K562 (cell line): ENCODE measurements around the gene INPP5D. TPM values are rescaled to one million over a fixed set of nuclear protein-coding genes. Genes with fewer than 3 reads are reported as not detected.

Source experiments
- ATAC-seq: fragments of 200-7000 bp; cut with Tn5 transposase; 3 replicates; pipeline ENCODE4 v1.9.1; 2020; ENCODE audit warnings: moderate library complexity
- BruUV-seq: library from RNA; stranded (reverse); fragments of 400-500 nt; replicated peaks from 2 replicates; lab custom pipeline; 2021; lab: Mats Ljungman, UMichigan
- CTCF ChIA-PET: fragments of 300-600 bp; formaldehyde crosslinking; extraction: SDS; loops from one replicate; lab custom pipeline; 2021; ENCODE audit warnings: low intra/inter-chr PET ratio; lab: Yijun Ruan, JAX
- POLR2A ChIA-PET: fragments of 300-600, 350-650 bp; sonication (Branson Sonifier 250); formaldehyde crosslinking; extraction: SDS; loops from one replicate; lab custom pipeline; 2021; ENCODE audit warnings: antibody characterized with exemption, inconsistent platforms; lab: Yijun Ruan, JAX
- DNase-seq, 4 experiments: peaks; one replicate each; pipeline versions ENCODE4 v3.0.0 to v3.0.0-alpha.2; 2011 to 2018; ENCODE audit warnings: low spot score in 3 of 4, mixed read lengths in 3 of 4; ENCODE audit errors: extremely low read depth in 1 of 4
- FAIRE-seq: peaks from 2 replicates; lab custom pipeline; 2011; peaks lifted over from hg19 to GRCh38; lab: Jason Lieb, UNC
- H2AFZ ChIP-seq: 2 replicates; pipeline ENCODE4 v1.6.0; 2011; ENCODE audit warnings: low read depth, low read length, control low read depth, inconsistent platforms
- H3K27ac ChIP-seq: fragments of 200-600 bp; 3 replicates; pipeline ENCODE4 v1.8.0; 2011; ENCODE audit warnings: low read depth, mild to moderate bottlenecking, control low read depth, inconsistent platforms, low read length, moderate library complexity, mixed read lengths; ENCODE audit errors: extremely low read depth
- H3K27me3 ChIP-seq, 2 experiments: fragments of 300-600 bp in 1 of 2; 2 replicates in 1 of 2; 3 replicates in 1 of 2; pipeline versions ENCODE4 v1.6.0 to v1.8.0; 2011; ENCODE audit warnings: inconsistent platforms in 2 of 2, low read length in 2 of 2, mild to moderate bottlenecking in 1 of 2, mixed read lengths in 1 of 2, moderate library complexity in 1 of 2; ENCODE audit not compliant: control insufficient read depth in 2 of 2, insufficient read depth in 2 of 2
- H3K36me3 ChIP-seq: fragments of 300-600 bp; 3 replicates; pipeline ENCODE4 v1.8.0; 2011; ENCODE audit warnings: mild to moderate bottlenecking, low read length, inconsistent platforms; ENCODE audit not compliant: control insufficient read depth, insufficient read depth
- H3K4me1 ChIP-seq, 2 experiments: fragments of 200-600 bp in 1 of 2; replicated peaks in 1 of 2; 2 replicates in 1 of 2; 3 replicates in 1 of 2; pipeline versions ENCODE4 v1.5.1 to v1.8.0; 2011; ENCODE audit warnings: inconsistent platforms in 2 of 2, low read length in 2 of 2, mild to moderate bottlenecking in 1 of 2, mixed read lengths in 1 of 2, moderate library complexity in 1 of 2; ENCODE audit not compliant: control insufficient read depth in 2 of 2, insufficient read depth in 2 of 2
- H3K4me2 ChIP-seq: 2 replicates; pipeline ENCODE4 v1.6.1; 2011; ENCODE audit warnings: low read length, control low read depth, inconsistent platforms, mixed read lengths; ENCODE audit not compliant: insufficient read depth
- H3K4me3 ChIP-seq: fragments of 200-600 bp; sonication (generic), shearing (Covaris generic); 2 replicates; pipeline ENCODE4 v1.5.1; 2016; ENCODE audit warnings: control low read depth, inconsistent platforms
- H3K79me2 ChIP-seq: fragments of 200-600 bp; 3 replicates; pipeline ENCODE4 v1.8.0; 2011; ENCODE audit warnings: low read length, inconsistent platforms; ENCODE audit not compliant: control insufficient read depth, insufficient read depth
- H3K9ac ChIP-seq, 2 experiments: 2 replicates each; pipeline versions ENCODE4 v1.6.0 to v1.6.1; 2011; ENCODE audit warnings: low read depth in 2 of 2, low read length in 2 of 2, control low read depth in 1 of 2, inconsistent platforms in 1 of 2, mild to moderate bottlenecking in 1 of 2, mixed read lengths in 1 of 2; ENCODE audit not compliant: insufficient read depth in 1 of 2
- H3K9me1 ChIP-seq: one replicate; pipeline ENCODE4 v1.6.0; 2011; ENCODE audit warnings: inconsistent platforms, mild to moderate bottlenecking, low read length, moderate library complexity; ENCODE audit not compliant: control insufficient read depth, insufficient read depth
- H3K9me3 ChIP-seq: replicated peaks from 2 replicates; pipeline ENCODE4 v1.5.1; 2011; ENCODE audit warnings: low read depth, low read length, inconsistent platforms; ENCODE audit not compliant: control insufficient read depth, insufficient read depth
- H4K20me1 ChIP-seq: replicated peaks from 2 replicates; pipeline ENCODE4 v1.6.1; 2011; ENCODE audit warnings: low read length, inconsistent platforms, mixed read lengths; ENCODE audit not compliant: control insufficient read depth, insufficient read depth
- NR2F6 ChIP-seq: fragments of 450-650 bp; formaldehyde crosslinking; IDR thresholded peaks from 2 replicates; pipeline ENCODE4 v1.4.0; 2020; ENCODE audit warnings: mild to moderate bottlenecking
- SMARCB1 ChIP-seq: IDR thresholded peaks from 2 replicates; pipeline ENCODE4 v1.6.1; 2011; ENCODE audit warnings: improper control_type of control experiment, low read depth; ENCODE audit not compliant: insufficient read length
- SP1 ChIP-seq: sonication (generic); formaldehyde crosslinking; IDR thresholded peaks from 2 replicates; pipeline ENCODE4 v1.8.1; 2022; ENCODE audit warnings: mild to moderate bottlenecking, missing genetic modification reagents
- TAF9B ChIP-seq: fragments of 450-650 bp; IDR thresholded peaks from 2 replicates; pipeline ENCODE4 v1.6.1; 2018; ENCODE audit warnings: mild to moderate bottlenecking; ENCODE audit not compliant: partially characterized antibody
- TCF15 ChIP-seq: fragments of 250-450 bp; sonication (Bioruptor Pico); IDR thresholded peaks from 2 replicates; pipeline ENCODE4 v1.8.0; 2022; ENCODE audit warnings: moderate library complexity, mild to moderate bottlenecking, inconsistent platforms
- THRA ChIP-seq: fragments of 450-650 bp; IDR thresholded peaks from 2 replicates; pipeline ENCODE4 v1.6.1; 2017; ENCODE audit warnings: mild to moderate bottlenecking, moderate library complexity
- ZNF23 ChIP-seq: fragments of 250-450 bp; sonication (Bioruptor Pico); IDR thresholded peaks from 2 replicates; pipeline ENCODE4 v1.4.0; 2020; ENCODE audit warnings: mild to moderate bottlenecking
- ZNF318 ChIP-seq, 2 experiments: fragments of 450-650 bp; IDR thresholded peaks; 2 replicates each; pipeline ENCODE4 v1.6.1; 2016; ENCODE audit warnings: mild to moderate bottlenecking in 2 of 2, borderline replicate concordance in 1 of 2, low read depth in 1 of 2, moderate library complexity in 1 of 2
- ZNF655 ChIP-seq: fragments of 250-450 bp; sonication (Bioruptor Pico); IDR thresholded peaks from 2 replicates; pipeline ENCODE4 v1.5.0; 2021
- ZNF699 ChIP-seq: fragments of 250-450 bp; sonication (Bioruptor Pico); IDR thresholded peaks from 2 replicates; pipeline ENCODE4 v1.8.0; 2021; ENCODE audit warnings: mild to moderate bottlenecking, moderate library complexity; ENCODE audit not compliant: insufficient replicate concordance
- ZNF79 ChIP-seq: fragments of 250-450 bp; sonication (Bioruptor Pico); IDR thresholded peaks from 2 replicates; pipeline ENCODE4 v1.4.0; 2020; ENCODE audit warnings: low read depth, mild to moderate bottlenecking, moderate library complexity
- WGBS: fragments of 100-300 bp; shearing (Covaris generic); methylation state at CpG from one replicate; pipeline ENCODE4 v1.1.6; 2016; ENCODE audit warnings: low coverage, mixed read lengths; ENCODE audit not compliant: insufficient coverage; ENCODE audit errors: missing lambda C conversion rate; 5-methylcytosine and 5-hydroxymethylcytosine counted together
- in situ Hi-C: fragments of 300-500 bp; cut with MboI; formaldehyde crosslinking; loops from 4 replicates; pipeline ENCODE4 v1.15.0; 2018; ENCODE audit warnings: inconsistent platforms, mixed read lengths
- intact Hi-C: fragments of 100-400 bp; cut with micrococcal nuclease; formaldehyde crosslinking; loops from 2 replicates; pipeline ENCODE4 v1.14.2; 2022
- polyA plus RNA-seq, 8 experiments: library from polyadenylated mRNA; depleted of rRNA in 4 of 8; stranded (reverse) in 5 of 8; unstranded in 3 of 8; fragments of >200 nt; fragmentation: Nextera tagmentation in 2 of 8; fragmentation: Illumina TruSeq in 1 of 8; extraction: Ambion mirVana in 2 of 8; extraction: Trizol in 1 of 8; gene quantifications; 2 replicates each; pipeline versions ENCODE4 v1.2.1 to v1.2.3, GENCODE V29; 2011 to 2014; ENCODE audit warnings: inconsistent platforms in 1 of 8, missing spikeins in 1 of 8
- total RNA-seq, 7 experiments: library from RNA; depleted of rRNA in 6 of 7; stranded (reverse); fragments of >200 nt in 6 of 7; fragmentation: Illumina TruSeq in 2 of 7; extraction: Trizol in 2 of 7; gene quantifications; 2 replicates each; pipeline versions ENCODE4 v1.2.1 to v1.2.3, GENCODE V29; 2011 to 2021; ENCODE audit warnings: low replicate concordance in 1 of 7

The INPP5D gene
- total and polyA plus RNA-seq, 9 of the 15 experiments (the other 6 are each of a cell fraction or from before 2014, with no cell fraction given) = 0.55 to 6.2 (median 2.2) TPM

- Histone ChIP-seq H3K9me1 (no peaks in the 10 kb centered on the region), H3K27ac (no peak overlapping the region), H4K20me1 (no peaks in the 10 kb centered on the region), H3K36me3 (no peaks in the 10 kb centered on the region), H3K9me3 (no peaks in the 10 kb centered on the region), H3K79me2 (no peaks in the 10 kb centered on the region), H3K4me3 (no peak overlapping the region), H3K4me2 (no peak overlapping the region), H3K4me1 (peaks cover 18 to 25% of the 10 kb centered on the region in 2 experiments; a peak in 4 of 5 replicates), H3K27me3 (no peaks in the 10 kb centered on the region), H2AFZ (no peak overlapping the region), H3K9ac (no peak overlapping the region)
- intact Hi-C loops = no loop called here
- CTCF ChIA-PET = interaction anchor here (0.6 kb wide), 1 partner anchor 25 kb away, joined by 3 read pairs; no protein-coding TSS in a partner anchor
- in situ Hi-C loops = no loop called here
- FAIRE-seq = no peak
- BruUV-seq = no TSS peak
- DNase-seq = no peak
- no peak for ATAC-seq
- 61% methylated on average over 3 of the region's 3 CpGs for whole genome bisulfite sequencing
- POLR2A ChIA-PET = interaction anchor here (2.6 kb wide), 1 partner anchor 11 kb away, joined by 11 read pairs; no protein-coding TSS in a partner anchor
- TF ChIP-seq TAF9B (no peak), ZNF699 (no peak), THRA (no peak), ZNF318 (IDR thresholded peaks at IDR 0.05; ENCODE audit: borderline replicate concordance in 1 of 2, low read depth in 1 of 2) (no peak), SMARCB1 (no peak), NR2F6 (CRISPR knock-in tag) (no peak), ZNF79 (CRISPR knock-in tag) (no peak), TCF15 (no peak), ZNF23 (CRISPR knock-in tag) (no peak), SP1 (CRISPR knock-in tag) (no peak), ZNF655 (CRISPR knock-in tag) (no peak)
Measured at GRCh38 chr2:233234996-233235395, 174.9 kb downstream of the INPP5D start.
